Activated CD8-positive, alpha-beta memory T cell treated with anti-CD3 and anti-CD28 coated beads, Interleukin-2, amount 50 U/mL, for 4 hours (primary cell): ENCODE data around the gene LRRC8C.
"Not testable (repeated sequence)": the region's sequence is repeated elsewhere in the genome, so short reads cannot be mapped to it uniquely, and the experiment has no call there.

Experiments used
- DNase-seq: peaks from one replicate; pipeline ENCODE4 v3.0.0-alpha.2; 2020

Gene LRRC8C

DNA sequence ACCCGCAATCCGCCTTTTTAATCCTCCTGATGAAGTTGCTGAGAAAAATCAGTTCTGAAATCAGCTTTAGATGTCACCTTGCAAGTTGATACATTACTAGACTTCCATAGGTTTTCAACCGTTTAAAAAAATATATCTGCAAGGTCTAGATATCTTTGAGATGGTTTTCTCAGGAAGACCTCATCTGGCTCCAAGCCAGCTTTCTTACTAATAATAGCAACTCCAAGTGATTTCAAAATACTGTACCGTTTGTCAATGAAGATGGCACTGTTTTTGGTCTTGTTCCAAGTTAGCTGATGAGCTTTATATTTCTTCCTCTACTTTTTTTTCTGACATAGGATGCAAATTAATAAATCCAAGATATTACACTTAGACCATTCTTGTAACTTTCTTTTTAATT lies 40.3 kb downstream of the LRRC8C start:
- DNase-seq = no peak

GRCh38 chr1:89675677-89676076 lies 42.8 kb downstream of the LRRC8C start:
- DNase-seq = no peak

DNA sequence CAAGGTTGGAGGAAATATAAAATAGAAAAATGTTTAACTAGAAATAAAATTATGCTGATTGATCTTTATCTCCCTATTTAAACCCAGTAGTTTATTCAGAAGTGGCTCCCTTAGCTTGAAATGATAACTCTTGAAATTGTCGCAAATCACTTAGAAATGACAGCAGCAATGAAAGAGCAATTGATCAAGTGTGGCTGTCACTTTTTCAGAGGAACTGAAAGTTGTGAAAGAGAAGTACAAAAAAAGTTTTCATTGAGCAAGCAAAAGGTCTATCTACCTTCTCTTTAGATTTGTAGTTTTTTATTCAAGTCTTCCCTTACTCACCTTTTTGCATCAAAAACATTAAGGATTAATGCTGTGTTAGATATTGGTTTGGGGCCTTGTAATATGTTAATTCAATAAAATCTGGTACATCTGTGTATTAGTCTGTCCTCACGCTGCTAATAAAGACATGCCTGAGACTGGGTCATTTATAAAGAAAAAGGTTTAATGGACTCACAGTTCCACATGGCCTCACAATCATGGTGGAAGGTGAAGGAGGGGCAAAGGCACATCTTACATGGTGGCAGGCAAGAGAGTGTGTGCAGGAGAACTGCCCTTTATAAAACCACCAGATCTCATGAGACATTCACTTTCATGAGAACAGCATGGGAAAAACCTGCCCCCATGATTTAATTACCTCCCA lies 48.3 kb downstream of the LRRC8C start:
- DNase-seq = no peak

- DNase-seq = no peak
Measured at GRCh38 chr1:89682611-89683010, 49.7 kb downstream of the LRRC8C start.

- no peak for DNase-seq
Measured at GRCh38 chr1:89685461-89685860, 52.5 kb downstream of the LRRC8C start.

- no peak for DNase-seq
Measured at GRCh38 chr1:89686520-89686919, 53.6 kb downstream of the LRRC8C start.

DNA sequence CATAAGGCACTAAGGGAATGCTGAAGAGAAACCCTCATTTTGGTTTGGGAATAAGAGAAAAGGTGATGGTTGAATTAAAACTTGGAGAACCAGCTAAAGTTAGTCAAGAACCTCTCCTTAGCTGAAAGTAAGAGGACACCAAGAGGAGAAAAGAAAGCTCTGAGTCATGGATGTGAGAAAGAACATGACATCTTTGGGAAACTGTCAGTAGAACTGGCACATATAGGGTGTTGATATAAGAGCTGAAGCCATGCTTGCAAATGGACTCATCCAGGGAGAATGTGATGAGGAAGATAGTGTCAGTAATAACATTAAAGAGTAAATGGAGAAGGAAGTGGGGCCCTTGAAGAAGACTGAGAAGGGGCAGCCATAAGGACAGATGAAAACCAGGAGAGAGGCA lies 54.3 kb downstream of the LRRC8C start:
- no peak for DNase-seq

DNA sequence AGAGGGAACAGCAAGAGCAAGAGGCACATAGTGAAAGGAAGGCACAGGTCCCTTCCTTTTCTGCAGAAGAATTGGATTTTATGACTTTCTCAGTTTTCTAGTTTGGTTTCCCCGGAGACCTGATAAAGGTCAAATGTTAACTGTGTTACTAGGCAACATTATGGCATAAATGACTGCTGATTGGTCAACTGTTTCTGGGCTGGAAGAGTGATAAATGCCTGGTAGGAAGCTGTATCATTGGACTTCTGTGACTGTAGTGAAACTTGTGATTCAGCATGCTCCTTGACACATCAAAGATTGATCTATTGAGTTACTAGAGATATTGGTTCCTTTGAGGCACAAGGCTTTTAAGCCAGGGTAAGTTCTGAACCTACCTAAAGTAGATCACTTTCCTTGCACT lies 55.7 kb downstream of the LRRC8C start:
- DNase-seq = no peak

GRCh38 chr1:89689234-89689633 lies 56.3 kb downstream of the LRRC8C start:
- no peak for DNase-seq

DNA sequence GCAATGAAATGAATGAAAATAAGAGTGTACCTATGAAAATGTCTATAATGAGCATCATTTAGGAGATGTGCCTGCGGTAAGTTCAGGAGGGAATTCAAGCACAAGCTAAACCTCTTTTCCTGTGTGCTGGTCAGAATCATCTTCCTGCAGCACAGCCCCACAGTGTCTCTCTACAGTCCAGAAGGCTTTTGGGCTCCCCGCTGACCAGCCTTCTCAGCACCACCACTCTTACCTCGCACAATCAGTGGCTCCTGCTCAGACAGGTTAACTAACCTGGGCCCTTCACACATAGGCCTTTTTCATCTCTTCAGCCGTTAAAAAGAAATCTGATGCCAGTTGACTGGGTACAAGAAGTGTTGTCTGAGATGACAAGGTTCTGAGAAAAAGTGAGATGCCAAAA lies 57.7 kb downstream of the LRRC8C start:
- no peak for DNase-seq

DNA sequence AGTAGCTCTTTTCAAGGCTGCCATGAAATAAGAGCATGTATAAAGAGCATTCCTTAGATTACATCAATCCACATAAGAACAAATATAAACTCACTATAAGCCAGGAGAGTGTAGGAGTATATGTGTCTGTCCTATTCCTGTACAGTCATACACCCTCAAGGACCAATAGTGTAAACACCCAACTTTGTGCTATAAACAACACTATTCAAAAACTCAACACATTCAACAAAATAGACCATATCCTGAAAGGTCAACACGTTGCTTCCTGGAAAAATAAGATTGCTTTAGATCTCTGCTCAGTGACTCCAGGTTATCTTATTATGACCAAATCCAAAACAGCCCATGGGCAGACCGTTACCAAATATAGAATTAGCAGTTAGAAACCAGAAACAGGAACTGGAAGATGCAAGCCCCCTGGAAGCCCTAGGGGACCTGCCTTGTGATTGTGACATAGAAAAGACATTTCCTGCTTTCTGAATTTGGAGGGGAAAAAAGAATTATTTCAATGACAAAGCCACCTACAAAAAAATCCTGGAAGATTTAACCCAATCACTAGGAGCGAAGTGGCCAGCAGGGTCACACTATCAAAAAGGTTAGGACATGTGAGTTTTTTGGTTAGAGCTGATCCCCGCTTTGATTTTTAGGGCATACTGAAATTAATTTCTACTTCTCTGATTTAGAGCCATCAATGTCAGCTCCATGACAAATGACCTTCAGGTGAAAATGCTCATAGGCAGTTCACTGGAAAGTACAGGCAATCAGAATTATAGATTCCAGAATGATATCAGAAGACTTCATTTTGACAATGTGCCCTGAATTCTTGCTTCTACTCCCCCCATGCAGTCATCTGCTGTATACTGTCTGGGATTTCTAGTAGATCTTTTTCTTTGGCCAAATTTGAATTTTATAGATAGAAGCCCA lies 59.9 kb downstream of the LRRC8C start:
- DNase-seq = no peak

GRCh38 chr1:89695847-89696246 lies 62.9 kb downstream of the LRRC8C start:
- DNase-seq = no peak

DNA sequence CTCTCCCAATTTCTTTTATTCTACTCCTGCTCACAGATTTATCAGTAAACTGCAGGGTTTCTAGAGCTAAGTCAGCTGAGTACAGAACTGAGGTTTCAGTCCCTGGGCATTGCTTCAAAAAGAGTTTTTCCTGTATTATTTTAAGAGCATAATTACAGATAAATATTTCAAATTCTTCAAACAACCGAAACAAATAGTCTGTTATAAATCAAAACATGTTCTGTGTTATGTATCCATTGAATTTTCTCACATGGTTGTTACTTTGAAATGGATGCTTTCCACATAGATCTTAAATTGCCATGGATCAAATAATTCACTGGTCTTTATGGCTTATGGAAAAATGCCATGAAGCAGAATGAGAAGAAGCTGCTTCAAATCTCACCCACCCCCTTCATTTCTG lies 64.5 kb downstream of the LRRC8C start:
- DNase-seq = no peak

DNA sequence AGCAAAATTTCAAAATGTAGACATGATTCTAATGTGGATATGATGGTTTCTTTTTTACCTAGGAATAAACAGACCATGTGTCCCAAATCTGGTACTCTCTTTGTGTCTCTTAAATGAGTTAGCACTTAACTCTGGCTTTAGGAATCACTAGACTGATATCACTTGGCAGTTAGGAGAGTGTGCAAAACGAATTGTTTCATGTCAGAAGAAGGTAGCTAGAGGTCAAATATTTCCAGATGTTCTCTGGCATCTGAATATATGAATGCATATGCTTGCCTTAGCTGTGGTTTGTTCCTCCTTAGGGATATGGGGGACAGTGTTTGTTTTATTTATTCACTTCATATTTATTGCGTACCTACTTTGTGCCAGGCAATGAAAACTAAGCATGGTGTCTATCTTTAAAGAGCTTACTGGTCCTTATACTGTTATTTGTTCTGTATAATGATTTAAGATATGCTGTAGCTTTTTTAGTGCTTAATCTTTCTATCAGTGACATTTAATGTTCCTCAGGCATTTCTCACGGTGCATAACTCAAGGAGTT lies 65.2 kb downstream of the LRRC8C start:
- DNase-seq = no peak

DNA sequence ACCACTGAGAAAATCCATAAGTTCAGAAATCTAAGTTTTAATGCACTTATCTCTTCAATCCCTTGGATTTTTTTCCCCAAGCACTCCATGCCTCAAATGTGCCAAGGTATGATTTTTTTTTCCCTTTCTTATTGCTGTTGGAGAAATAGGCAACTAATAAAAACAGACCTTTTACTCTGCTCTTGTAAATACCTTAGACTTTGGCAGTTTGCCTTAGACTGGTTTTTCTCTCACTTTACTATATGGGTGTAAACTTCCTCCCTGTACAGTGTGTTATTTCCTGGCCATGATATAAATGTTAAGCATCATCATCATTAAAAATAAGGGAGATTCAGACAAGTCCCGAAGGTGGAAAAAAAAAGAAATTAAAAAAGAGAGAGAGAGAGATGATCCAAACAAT lies 65.7 kb downstream of the LRRC8C start:
- no peak for DNase-seq

GRCh38 chr1:89699451-89699986 lies 66.6 kb downstream of the LRRC8C start:
- no peak for DNase-seq

DNA sequence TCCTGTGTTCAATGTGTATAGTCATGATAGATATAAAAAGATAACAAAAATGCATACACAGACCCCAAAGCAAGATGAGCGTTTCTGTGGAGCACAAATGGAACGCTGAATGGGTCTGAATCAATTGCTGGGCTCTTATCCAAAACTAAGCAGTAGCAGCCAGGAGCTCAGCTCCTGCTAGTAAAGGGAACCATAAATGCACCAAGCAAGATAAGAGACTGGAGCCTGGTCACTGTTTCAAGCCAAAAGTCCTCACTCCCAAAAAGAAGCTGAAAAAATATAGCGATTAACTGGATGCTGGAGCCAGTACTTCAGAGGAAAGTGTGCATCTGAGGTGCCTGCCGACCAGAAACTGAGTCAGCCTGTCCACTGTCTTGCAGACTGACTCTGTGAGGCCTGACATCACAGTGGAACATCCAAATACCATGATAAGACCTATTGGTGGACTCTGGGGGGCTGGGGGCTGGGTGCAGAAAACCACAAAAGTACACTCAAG lies 68.9 kb downstream of the LRRC8C start:
- DNase-seq = peak; percentile 60

DNA sequence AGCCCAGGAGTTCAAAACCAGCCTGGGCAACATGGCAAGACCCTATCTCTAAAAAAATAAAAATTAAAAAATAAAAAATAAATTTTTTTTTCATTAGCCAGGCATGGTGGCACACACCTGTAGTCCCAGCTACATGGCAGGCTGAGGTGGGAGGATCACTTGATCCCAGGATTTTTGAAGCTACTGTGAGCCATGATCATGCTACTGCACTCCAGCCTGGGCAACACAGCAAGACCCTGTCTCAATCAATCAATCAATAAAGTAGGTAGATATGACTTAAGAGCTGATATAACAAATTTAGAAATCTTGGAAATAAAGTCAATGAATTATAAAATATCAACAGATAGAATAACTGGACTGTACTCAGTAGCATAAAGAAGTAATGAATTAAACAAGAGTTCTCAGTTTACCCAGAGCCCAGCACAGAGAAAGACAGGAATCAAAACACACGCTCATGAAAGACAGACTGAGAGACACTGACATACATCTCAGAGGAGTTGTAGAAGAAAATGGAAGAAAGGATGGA lies 69.7 kb downstream of the LRRC8C start:
- DNase-seq = no peak

DNA sequence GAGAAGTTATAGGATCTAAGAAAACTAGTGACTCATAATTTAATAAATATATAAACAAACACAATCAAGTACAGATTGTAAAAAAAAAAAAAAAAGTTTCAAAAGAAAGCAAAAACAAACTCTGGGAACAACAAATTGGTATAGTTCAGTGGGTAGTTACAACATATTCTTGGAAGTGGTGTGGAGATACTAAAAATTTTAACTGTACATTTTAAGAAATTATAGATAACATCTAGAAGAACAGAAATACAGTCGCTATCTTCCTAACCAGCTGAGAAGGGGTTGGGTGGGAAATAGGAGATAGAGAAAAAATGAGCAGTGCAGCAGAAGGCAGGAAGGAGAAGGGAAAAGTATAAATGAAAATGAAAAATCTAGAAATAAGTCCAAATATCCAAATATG lies 70.5 kb downstream of the LRRC8C start:
- no peak for DNase-seq

- no peak for DNase-seq
Measured at GRCh38 chr1:89704014-89704413, 71.1 kb downstream of the LRRC8C start.

DNA sequence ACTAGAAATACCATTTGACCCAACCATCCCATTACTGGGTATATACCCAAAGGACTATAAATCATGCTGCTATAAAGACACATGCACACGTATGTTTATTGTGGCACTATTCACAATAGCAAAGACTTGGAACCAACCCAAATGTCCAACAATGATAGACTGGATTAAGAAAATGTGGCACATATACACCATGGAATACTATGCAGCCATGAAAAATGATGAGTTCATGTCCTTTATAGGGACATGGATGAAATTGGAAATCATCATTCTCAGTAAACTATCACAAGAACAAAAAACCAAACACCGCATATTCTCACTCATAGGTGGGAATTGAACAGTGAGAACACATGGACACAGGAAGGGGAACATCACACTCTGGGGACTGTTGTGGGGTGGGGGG lies 72.0 kb downstream of the LRRC8C start:
- DNase-seq = not testable (repeated sequence)

DNA sequence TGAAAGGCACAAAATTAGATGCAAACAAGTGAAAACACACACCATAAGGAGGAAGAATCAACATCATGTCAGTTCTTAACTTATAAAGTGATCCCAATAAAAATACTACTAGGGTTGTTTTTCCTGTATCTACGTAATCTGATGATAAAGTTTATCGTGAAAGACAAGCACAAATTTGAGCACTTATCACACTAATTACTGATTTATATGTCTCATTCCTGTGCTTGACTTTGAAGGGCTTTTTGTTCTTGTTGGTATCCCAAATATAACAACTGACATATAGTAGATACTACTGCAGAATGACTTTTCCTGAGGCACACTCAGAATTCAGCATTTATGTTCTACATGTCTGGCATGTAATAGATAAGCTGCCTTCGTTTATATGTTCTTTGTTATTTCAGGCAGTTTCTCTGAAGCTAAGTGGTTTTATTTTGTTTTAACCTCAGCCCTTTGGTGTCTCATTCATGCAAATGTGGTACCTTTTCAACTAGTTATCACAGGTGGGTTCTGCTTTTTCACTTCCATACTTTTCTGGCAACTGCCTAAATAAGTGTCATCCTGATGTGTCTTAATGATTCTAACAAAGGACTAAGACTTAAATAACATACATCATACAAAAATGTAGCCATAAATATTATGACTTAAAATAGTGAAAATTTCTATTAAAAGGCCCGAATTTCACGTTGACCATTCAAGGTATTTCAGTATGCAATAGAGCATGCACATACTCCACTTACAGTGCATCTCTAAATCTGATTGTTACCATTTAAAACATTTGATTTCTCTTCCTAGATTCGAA lies 73.2 kb downstream of the LRRC8C start:
- DNase-seq = no peak

GRCh38 chr1:89706700-89707012 lies 73.7 kb downstream of the LRRC8C start:
- no peak for DNase-seq
